Measurements from ENCODE around the gene B4GAT1. TPM values are rescaled to one million over a fixed set of nuclear protein-coding genes. Genes with fewer than 3 reads are reported as not detected.

Gene B4GAT1
- total and polyA plus RNA-seq, 9 of the 15 experiments (the other 6 are each of a cell fraction or from before 2014, with no cell fraction given) = 0.86 to 9.5 (median 3.8) TPM

DNA sequence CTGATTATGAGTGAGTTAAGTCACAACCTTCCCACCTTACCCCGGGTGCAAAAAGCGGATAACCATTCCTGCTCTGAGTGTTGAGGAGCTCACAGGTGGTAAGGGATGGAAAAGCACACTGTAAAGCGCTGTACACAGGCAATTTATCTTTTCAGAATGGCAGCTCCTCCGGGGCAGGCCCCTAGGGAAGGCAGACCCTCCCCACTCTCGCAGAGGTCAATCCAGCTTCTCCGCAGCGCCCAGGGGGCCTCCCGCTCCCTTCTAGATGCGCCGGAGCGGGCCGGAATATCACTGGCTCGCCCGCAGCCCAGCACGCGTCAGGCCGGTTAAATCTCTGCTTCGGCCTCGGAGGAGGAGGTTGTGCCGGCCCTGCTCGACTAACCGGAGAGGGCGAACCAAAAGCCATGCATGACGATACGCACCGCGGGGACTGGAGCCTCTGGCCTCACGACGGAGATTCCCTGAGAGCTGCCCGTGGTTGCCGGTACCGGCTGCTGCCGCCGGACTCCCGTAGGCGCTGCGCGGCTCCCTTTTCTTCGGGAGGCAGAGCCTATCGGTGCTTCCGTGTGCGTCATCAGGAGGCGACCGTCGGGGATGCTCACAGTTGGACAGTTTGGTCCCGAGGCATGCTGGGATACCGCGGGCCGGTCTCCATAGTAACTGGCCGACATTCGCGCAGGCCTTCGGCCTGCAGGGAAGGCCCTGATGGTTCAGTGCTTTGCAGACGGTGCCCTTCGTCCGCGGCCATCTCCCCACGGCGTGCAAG lies 2.7 kb downstream of the B4GAT1 start, which contains the start of gene BRMS1 (continued):
- TF ChIP-seq, protein P1, sequence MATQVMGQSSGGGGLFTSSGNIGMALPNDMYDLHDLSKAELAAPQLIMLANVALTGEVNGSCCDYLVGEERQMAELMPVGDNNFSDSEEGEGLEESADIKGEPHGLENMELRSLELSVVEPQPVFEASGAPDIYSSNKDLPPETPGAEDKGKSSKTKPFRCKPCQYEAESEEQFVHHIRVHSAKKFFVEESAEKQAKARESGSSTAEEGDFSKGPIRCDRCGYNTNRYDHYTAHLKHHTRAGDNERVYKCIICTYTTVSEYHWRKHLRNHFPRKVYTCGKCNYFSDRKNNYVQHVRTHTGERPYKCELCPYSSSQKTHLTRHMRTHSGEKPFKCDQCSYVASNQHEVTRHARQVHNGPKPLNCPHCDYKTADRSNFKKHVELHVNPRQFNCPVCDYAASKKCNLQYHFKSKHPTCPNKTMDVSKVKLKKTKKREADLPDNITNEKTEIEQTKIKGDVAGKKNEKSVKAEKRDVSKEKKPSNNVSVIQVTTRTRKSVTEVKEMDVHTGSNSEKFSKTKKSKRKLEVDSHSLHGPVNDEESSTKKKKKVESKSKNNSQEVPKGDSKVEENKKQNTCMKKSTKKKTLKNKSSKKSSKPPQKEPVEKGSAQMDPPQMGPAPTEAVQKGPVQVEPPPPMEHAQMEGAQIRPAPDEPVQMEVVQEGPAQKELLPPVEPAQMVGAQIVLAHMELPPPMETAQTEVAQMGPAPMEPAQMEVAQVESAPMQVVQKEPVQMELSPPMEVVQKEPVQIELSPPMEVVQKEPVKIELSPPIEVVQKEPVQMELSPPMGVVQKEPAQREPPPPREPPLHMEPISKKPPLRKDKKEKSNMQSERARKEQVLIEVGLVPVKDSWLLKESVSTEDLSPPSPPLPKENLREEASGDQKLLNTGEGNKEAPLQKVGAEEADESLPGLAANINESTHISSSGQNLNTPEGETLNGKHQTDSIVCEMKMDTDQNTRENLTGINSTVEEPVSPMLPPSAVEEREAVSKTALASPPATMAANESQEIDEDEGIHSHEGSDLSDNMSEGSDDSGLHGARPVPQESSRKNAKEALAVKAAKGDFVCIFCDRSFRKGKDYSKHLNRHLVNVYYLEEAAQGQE (IDR thresholded peaks at IDR 0.05; ENCODE audit: borderline replicate concordance) = peak; percentile 48
- TF ChIP-seq, protein P1 (CRISPR knock-in tag; IDR thresholded peaks at IDR 0.05; ENCODE audit: low read depth) = no peak
- TF ChIP-seq SIX5 (IDR thresholded peaks at IDR 0.05; ENCODE audit: borderline replicate concordance in 1 of 2, insufficient read depth in 1 of 2, low read depth in 1 of 2, low read length in 2 of 2) (peak; percentile 17 to 40; a peak in 1 of 4 replicates), ZNF445 (CRISPR knock-in tag; IDR thresholded peaks at IDR 0.05; ENCODE audit: low read depth) (no peak), NFYB (IDR thresholded peaks at IDR 0.05; ENCODE audit: extremely low read depth, insufficient read length) (peak; percentile 19), FOXP1 (CRISPR knock-in tag; IDR thresholded peaks at IDR 0.05) (peak; percentile 32; the same call in 1 of the 2 replicates), ZNF644 (tag; IDR thresholded peaks at IDR 0.05; ENCODE audit: low read depth) (no peak), KDM5B (IDR thresholded peaks at IDR 0.05; ENCODE audit: insufficient replicate concordance, low read depth, low read length) (peak; percentile 97), MAFK (IDR thresholded peaks at IDR 0.05; ENCODE audit: low read length) (0 out of 2 replicates have a peak, but pooled peaks have one; percentile 16), NR4A1 (CRISPR knock-in tag; IDR thresholded peaks at IDR 0.05) (no peak), NR4A1 (tag; IDR thresholded peaks at IDR 0.05) (0 out of 2 replicates have a peak, but pooled peaks have one; percentile 25), IFI16 (CRISPR knock-in tag; IDR thresholded peaks at IDR 0.05) (no peak)
- TF ChIP-seq, protein P2, sequence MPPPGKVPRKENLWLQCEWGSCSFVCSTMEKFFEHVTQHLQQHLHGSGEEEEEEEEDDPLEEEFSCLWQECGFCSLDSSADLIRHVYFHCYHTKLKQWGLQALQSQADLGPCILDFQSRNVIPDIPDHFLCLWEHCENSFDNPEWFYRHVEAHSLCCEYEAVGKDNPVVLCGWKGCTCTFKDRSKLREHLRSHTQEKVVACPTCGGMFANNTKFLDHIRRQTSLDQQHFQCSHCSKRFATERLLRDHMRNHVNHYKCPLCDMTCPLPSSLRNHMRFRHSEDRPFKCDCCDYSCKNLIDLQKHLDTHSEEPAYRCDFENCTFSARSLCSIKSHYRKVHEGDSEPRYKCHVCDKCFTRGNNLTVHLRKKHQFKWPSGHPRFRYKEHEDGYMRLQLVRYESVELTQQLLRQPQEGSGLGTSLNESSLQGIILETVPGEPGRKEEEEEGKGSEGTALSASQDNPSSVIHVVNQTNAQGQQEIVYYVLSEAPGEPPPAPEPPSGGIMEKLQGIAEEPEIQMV (tag; conservative IDR thresholded peaks at IDR 0.05; ENCODE audit: low read depth) = no peak
- TF ChIP-seq, protein P3, sequence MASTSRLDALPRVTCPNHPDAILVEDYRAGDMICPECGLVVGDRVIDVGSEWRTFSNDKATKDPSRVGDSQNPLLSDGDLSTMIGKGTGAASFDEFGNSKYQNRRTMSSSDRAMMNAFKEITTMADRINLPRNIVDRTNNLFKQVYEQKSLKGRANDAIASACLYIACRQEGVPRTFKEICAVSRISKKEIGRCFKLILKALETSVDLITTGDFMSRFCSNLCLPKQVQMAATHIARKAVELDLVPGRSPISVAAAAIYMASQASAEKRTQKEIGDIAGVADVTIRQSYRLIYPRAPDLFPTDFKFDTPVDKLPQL (IDR thresholded peaks at IDR 0.05; ENCODE audit: extremely low read depth, insufficient read length) = no peak
- TF ChIP-seq, protein P4, sequence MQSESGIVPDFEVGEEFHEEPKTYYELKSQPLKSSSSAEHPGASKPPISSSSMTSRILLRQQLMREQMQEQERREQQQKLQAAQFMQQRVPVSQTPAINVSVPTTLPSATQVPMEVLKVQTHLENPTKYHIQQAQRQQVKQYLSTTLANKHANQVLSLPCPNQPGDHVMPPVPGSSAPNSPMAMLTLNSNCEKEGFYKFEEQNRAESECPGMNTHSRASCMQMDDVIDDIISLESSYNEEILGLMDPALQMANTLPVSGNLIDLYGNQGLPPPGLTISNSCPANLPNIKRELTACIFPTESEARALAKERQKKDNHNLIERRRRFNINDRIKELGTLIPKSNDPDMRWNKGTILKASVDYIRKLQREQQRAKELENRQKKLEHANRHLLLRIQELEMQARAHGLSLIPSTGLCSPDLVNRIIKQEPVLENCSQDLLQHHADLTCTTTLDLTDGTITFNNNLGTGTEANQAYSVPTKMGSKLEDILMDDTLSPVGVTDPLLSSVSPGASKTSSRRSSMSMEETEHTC (IDR thresholded peaks at IDR 0.05) = 0 out of 2 replicates have a peak, but pooled peaks have one; percentile 34
